Mesendoderm (in vitro differentiated cells): ENCODE data around the gene LRRC47.

Source experiments
- DNase-seq: peaks from one replicate; pipeline ENCODE4 v3.0.0; 2013
- H2AK5ac ChIP-seq: 2 replicates; pipeline ENCODE4 v1.6.1; 2013; ENCODE audit warnings: low read length, inconsistent platforms
- H2BK120ac ChIP-seq: 2 replicates; pipeline ENCODE4 v1.6.1; 2013; ENCODE audit warnings: low read depth, mild to moderate bottlenecking, low read length, moderate library complexity, mixed read lengths
- H2BK15ac ChIP-seq: replicated peaks from 2 replicates; pipeline ENCODE4 v1.6.1; 2013; ENCODE audit warnings: low read depth, mild to moderate bottlenecking, moderate library complexity
- H2BK5ac ChIP-seq: 2 replicates; pipeline ENCODE4 v1.6.1; 2013; ENCODE audit warnings: low read length, inconsistent platforms
- H3K18ac ChIP-seq: 2 replicates; pipeline ENCODE4 v1.6.1; 2013; ENCODE audit warnings: mild to moderate bottlenecking, low read length, mixed read lengths
- H3K23ac ChIP-seq: one replicate; pipeline ENCODE4 v1.6.1; 2013; ENCODE audit warnings: low read length
- H3K27ac ChIP-seq: 2 replicates; pipeline ENCODE4 v1.5.1; 2013; ENCODE audit warnings: low read depth, mild to moderate bottlenecking, inconsistent platforms, low read length, moderate library complexity
- H3K27me3 ChIP-seq: 2 replicates; pipeline ENCODE4 v1.6.1; 2013; ENCODE audit warnings: low read length, control low read depth, mild to moderate bottlenecking, inconsistent platforms; ENCODE audit not compliant: insufficient read depth, poor library complexity
- H3K36me3 ChIP-seq: 2 replicates; pipeline ENCODE4 v1.6.1; 2013; ENCODE audit warnings: low read length, inconsistent platforms; ENCODE audit not compliant: control insufficient read depth, insufficient read depth
- H3K4ac ChIP-seq: one replicate; pipeline ENCODE4 v1.6.1; 2013; ENCODE audit warnings: low read depth, mild to moderate bottlenecking, low read length, moderate library complexity
- H3K4me1 ChIP-seq: 2 replicates; pipeline ENCODE4 v1.6.1; 2013; ENCODE audit warnings: low read depth, low read length, inconsistent platforms; ENCODE audit not compliant: control insufficient read depth
- H3K4me2 ChIP-seq: 2 replicates; pipeline ENCODE4 v1.6.1; 2013; ENCODE audit warnings: low read length
- H3K4me3 ChIP-seq: 2 replicates; pipeline ENCODE4 v1.5.1; 2013; ENCODE audit warnings: mild to moderate bottlenecking, low read length
- H3K56ac ChIP-seq: one replicate; pipeline ENCODE4 v1.6.1; 2013; ENCODE audit warnings: low read length
- H3K79me1 ChIP-seq: 2 replicates; pipeline ENCODE4 v1.6.1; 2013; ENCODE audit warnings: low read length, inconsistent platforms
- H3K79me2 ChIP-seq: 2 replicates; pipeline ENCODE4 v1.6.1; 2013; ENCODE audit warnings: mild to moderate bottlenecking, low read length; ENCODE audit not compliant: control insufficient read depth, insufficient read depth
- H3K9ac ChIP-seq: 2 replicates; pipeline ENCODE4 v1.6.1; 2013; ENCODE audit warnings: low read length, inconsistent platforms
- H4K5ac ChIP-seq: one replicate; pipeline ENCODE4 v1.6.1; 2013; ENCODE audit warnings: low read length
- H4K8ac ChIP-seq: one replicate; pipeline ENCODE4 v1.6.1; 2013; ENCODE audit warnings: low read depth, mild to moderate bottlenecking, control low read depth, low read length, moderate library complexity
- WGBS: extraction: QIAGEN DNeasy Blood & Tissue Kit; methylation state at CpG from one replicate; pipeline ENCODE4 v1.1.7; 2013; ENCODE audit warnings: low lambda C conversion rate, missing lambda C conversion rate; ENCODE audit not compliant: insufficient coverage; ENCODE audit errors: extremely low coverage; 5-methylcytosine and 5-hydroxymethylcytosine counted together

The LRRC47 gene

GRCh38 chr1:3747903-3748302 lies 48.4 kb downstream of the LRRC47 start:
- Histone ChIP-seq H3K4me3 (no peak overlapping the region), H4K5ac (no peak overlapping the region), H3K4ac (no peak overlapping the region), H3K56ac (no peak overlapping the region), H3K79me2 (peaks cover 7% of the 10 kb centered on the region), H4K8ac (no peak overlapping the region), H2AK5ac (no peak overlapping the region), H3K27me3 (no peaks in the 10 kb centered on the region), H3K4me2 (no peak overlapping the region), H3K79me1 (peaks cover 12% of the 10 kb centered on the region), H3K23ac (no peak overlapping the region), H3K27ac (no peak overlapping the region), H3K4me1 (peaks cover 2% of the 10 kb centered on the region), H2BK5ac (no peak overlapping the region), H3K9ac (no peak overlapping the region), H2BK120ac (no peak overlapping the region), H3K36me3 (peaks cover under 1% of the 10 kb centered on the region), H3K18ac (no peak overlapping the region), H2BK15ac (no peak overlapping the region)
- DNase-seq = no peak
- no CpG with 5 or more reads among the region's 13 CpGs for WGBS

GRCh38 chr1:3747522-3747848 lies 48.8 kb downstream of the LRRC47 start:
- Histone ChIP-seq H3K23ac (no peak overlapping the region), H4K8ac (no peak overlapping the region), H3K79me1 (peaks cover 12% of the 10 kb centered on the region), H3K4me3 (no peak overlapping the region), H3K4me1 (peaks cover 2% of the 10 kb centered on the region), H3K18ac (no peak overlapping the region), H2BK5ac (no peak overlapping the region), H3K56ac (no peak overlapping the region), H4K5ac (no peak overlapping the region), H3K9ac (no peak overlapping the region), H2BK120ac (no peak overlapping the region), H3K4me2 (no peak overlapping the region), H2BK15ac (no peak overlapping the region), H3K4ac (no peak overlapping the region), H3K27ac (no peak overlapping the region), H3K36me3 (peaks cover 3% of the 10 kb centered on the region), H3K27me3 (no peaks in the 10 kb centered on the region), H3K79me2 (peaks cover 7% of the 10 kb centered on the region), H2AK5ac (no peak overlapping the region)
- no CpG with 5 or more reads among the region's 6 CpGs for WGBS
- no peak for DNase-seq

GRCh38 chr1:3746830-3747521 lies 49.3 kb downstream of the LRRC47 start:
- no peak overlapping the region for H2BK120ac ChIP-seq
- peak; percentile 91 for DNase-seq
- peak overlapping the region; percentile 13 for H3K4me2 ChIP-seq
- no peak overlapping the region for H3K27ac ChIP-seq
- peak overlapping the region; percentile 75 for H3K4me3 ChIP-seq
- H3K4ac ChIP-seq = no peak overlapping the region
- H3K18ac ChIP-seq = peak overlapping the region; percentile 29
- peak overlapping the region; percentile 94 for H3K56ac ChIP-seq
- H2BK5ac ChIP-seq = no peak overlapping the region
- no peak overlapping the region for H3K23ac ChIP-seq
- no peak overlapping the region for H2AK5ac ChIP-seq
- no peaks in the 10 kb centered on the region for H3K27me3 ChIP-seq
- H3K36me3 ChIP-seq = peaks cover 3% of the 10 kb centered on the region
- peaks cover 7% of the 10 kb centered on the region for H3K79me2 ChIP-seq
- H3K9ac ChIP-seq = peak overlapping the region; percentile 89
- H2BK15ac ChIP-seq = no peak overlapping the region
- WGBS = no CpG with 5 or more reads among the region's 73 CpGs
- no peak overlapping the region for H4K8ac ChIP-seq
- no peak overlapping the region for H4K5ac ChIP-seq
- peaks cover 2% of the 10 kb centered on the region for H3K4me1 ChIP-seq
- H3K79me1 ChIP-seq = peaks cover 12% of the 10 kb centered on the region

GRCh38 chr1:3746389-3746829 lies 49.9 kb downstream of the LRRC47 start:
- H3K4me2 ChIP-seq = peak overlapping the region; percentile 13
- peak overlapping the region; percentile 75 for H3K4me3 ChIP-seq
- no peaks in the 10 kb centered on the region for H3K27me3 ChIP-seq
- H3K79me1 ChIP-seq = peaks cover 12% of the 10 kb centered on the region
- no peak overlapping the region for H3K23ac ChIP-seq
- peak; percentile 35 for DNase-seq
- no peak overlapping the region for H2AK5ac ChIP-seq
- peaks cover 7% of the 10 kb centered on the region for H3K79me2 ChIP-seq
- no peak overlapping the region for H3K4ac ChIP-seq
- H2BK120ac ChIP-seq = no peak overlapping the region
- no peak overlapping the region for H2BK15ac ChIP-seq
- peak overlapping the region; percentile 89 for H3K9ac ChIP-seq
- peak overlapping the region; percentile 94 for H3K56ac ChIP-seq
- peaks cover 2% of the 10 kb centered on the region for H3K4me1 ChIP-seq
- no peak overlapping the region for H2BK5ac ChIP-seq
- H3K36me3 ChIP-seq = peaks cover 3% of the 10 kb centered on the region
- H4K5ac ChIP-seq = no peak overlapping the region
- no CpG with 5 or more reads among the region's 35 CpGs for WGBS
- H3K27ac ChIP-seq = no peak overlapping the region
- no peak overlapping the region for H4K8ac ChIP-seq
- H3K18ac ChIP-seq = no peak overlapping the region

GRCh38 chr1:3745590-3746381 lies 50.5 kb downstream of the LRRC47 start:
- no peak for DNase-seq
- Histone ChIP-seq H3K27ac (no peak overlapping the region), H3K79me1 (peaks cover 12% of the 10 kb centered on the region), H3K4me3 (no peak overlapping the region), H3K56ac (peak overlapping the region; percentile 94), H2BK5ac (no peak overlapping the region), H3K27me3 (no peaks in the 10 kb centered on the region), H3K23ac (no peak overlapping the region), H2BK15ac (no peak overlapping the region), H3K79me2 (peaks cover 7% of the 10 kb centered on the region), H4K8ac (no peak overlapping the region), H4K5ac (no peak overlapping the region), H3K4me1 (peaks cover 2% of the 10 kb centered on the region), H2AK5ac (no peak overlapping the region), H3K36me3 (peaks cover 3% of the 10 kb centered on the region), H3K4me2 (peak overlapping the region; percentile 13), H3K9ac (peak overlapping the region; percentile 89), H3K4ac (no peak overlapping the region), H2BK120ac (no peak overlapping the region), H3K18ac (no peak overlapping the region)
- WGBS = no CpG with 5 or more reads among the region's 25 CpGs
